ENCODE data around the gene RAPGEF4. TPM values are rescaled to one million over a fixed set of nuclear protein-coding genes. Genes with fewer than 3 reads are reported as not detected.

RAPGEF4 gene
- total and polyA plus RNA-seq, 9 of the 15 experiments (the other 6 are each of a cell fraction or from before 2014, with no cell fraction given): 0.04 to 0.33 (median 0.13) TPM; not detected in 6

DNA sequence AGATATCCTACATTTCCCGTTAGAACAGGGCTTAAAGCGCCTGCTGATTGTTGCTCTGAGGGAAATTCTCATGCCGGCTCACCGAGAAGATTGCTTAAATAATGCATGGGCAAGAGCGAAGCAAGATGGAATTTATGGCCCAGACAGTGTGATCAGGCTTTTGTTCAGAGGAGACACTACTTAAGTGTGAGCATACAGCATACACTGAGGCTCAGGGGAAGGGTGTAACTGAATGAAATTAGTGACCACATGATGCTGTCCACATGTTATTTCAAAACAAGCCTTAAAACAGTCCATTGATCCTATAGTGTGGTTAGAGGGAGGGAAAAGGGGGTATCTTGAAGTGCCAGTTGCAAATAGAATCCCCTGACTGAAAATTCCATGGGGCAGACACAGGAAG, 125.5 kb downstream of the RAPGEF4 start (continued):
- TF ChIP-seq, protein P1, sequence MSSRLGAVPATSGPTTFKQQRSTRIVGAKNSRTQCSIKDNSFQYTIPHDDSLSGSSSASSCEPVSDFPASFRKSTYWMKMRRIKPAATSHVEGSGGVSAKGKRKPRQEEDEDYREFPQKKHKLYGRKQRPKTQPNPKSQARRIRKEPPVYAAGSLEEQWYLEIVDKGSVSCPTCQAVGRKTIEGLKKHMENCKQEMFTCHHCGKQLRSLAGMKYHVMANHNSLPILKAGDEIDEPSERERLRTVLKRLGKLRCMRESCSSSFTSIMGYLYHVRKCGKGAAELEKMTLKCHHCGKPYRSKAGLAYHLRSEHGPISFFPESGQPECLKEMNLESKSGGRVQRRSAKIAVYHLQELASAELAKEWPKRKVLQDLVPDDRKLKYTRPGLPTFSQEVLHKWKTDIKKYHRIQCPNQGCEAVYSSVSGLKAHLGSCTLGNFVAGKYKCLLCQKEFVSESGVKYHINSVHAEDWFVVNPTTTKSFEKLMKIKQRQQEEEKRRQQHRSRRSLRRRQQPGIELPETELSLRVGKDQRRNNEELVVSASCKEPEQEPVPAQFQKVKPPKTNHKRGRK (tag; IDR thresholded peaks at IDR 0.05): no peak
- no peak for TF ChIP-seq STAT5A (IDR thresholded peaks at IDR 0.05; ENCODE audit: borderline replicate concordance, low read length)

DNA sequence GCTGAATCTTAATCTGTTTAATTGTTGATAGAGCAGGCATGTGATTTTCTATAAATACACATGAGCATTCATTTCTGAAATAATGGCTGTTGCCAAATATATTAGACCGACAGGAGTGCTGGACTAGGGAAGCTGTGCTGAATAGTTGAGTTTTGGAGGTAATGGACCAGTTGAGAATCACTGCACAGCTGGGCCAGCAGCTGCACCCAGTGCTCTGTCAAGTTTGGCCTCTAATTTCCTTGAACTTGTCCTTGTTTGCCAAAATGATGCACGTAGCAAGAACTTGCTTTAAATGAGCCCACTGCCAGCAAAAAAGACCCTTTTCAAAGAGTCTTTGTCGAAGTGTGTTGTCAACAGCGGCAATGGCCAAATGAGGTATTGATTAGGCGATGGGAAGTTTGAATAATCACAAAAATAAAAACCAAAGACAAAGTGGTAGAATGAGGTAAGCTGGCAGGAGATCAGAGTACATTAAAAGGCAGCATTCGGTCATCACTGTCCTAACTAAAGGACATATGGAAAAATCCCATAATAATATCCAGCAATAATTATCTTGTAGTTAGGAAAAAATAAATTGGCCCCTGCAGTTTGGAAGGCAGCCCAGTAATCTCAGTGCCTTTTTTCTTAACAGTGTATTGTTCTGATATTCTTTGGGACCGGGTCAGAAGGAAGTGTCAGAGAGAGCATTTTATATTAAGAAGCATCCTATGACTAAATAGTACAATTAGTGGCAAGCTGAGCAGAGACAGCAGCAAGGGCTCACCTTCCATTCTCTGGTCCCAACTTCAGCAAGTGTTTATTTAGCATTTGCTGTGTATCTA, 126.2 kb downstream of the RAPGEF4 start:
- in situ Hi-C loops (cut with MboI): no loop called here
- Histone ChIP-seq H3K27me3 (ENCODE audit: control insufficient read depth in 2 of 2, insufficient read depth in 2 of 2, low read length in 2 of 2) (no peaks in the 10 kb centered on the region; a peak in 2 of 5 replicates), H3K9ac (ENCODE audit: insufficient read depth in 1 of 2, low read depth in 2 of 2, low read length in 2 of 2) (no peak overlapping the region), H3K4me3 (no peak overlapping the region), H3K27ac (ENCODE audit: extremely low read depth, low read depth, low read length) (no peak overlapping the region), H2AFZ (ENCODE audit: low read depth, low read length) (no peak overlapping the region), H3K9me3 (replicated peaks; ENCODE audit: control insufficient read depth, insufficient read depth, low read depth, low read length) (no peaks in the 10 kb centered on the region), H3K9me1 (ENCODE audit: control insufficient read depth, insufficient read depth, low read length) (no peaks in the 10 kb centered on the region), H3K4me1 (replicated peaks in 1 of 2; ENCODE audit: control insufficient read depth in 2 of 2, insufficient read depth in 2 of 2, low read length in 2 of 2) (no peaks in the 10 kb centered on the region), H3K4me2 (ENCODE audit: insufficient read depth, low read length) (no peak overlapping the region), H3K36me3 (ENCODE audit: control insufficient read depth, insufficient read depth, low read length) (no peaks in the 10 kb centered on the region), H4K20me1 (replicated peaks; ENCODE audit: control insufficient read depth, insufficient read depth, low read length) (no peaks in the 10 kb centered on the region), H3K79me2 (ENCODE audit: control insufficient read depth, insufficient read depth, low read length) (no peaks in the 10 kb centered on the region)
- ATAC-seq (no peak), DNase-seq (ENCODE audit: extremely low read depth in 1 of 4, low spot score in 3 of 4) (no peak), FAIRE-seq (no peak)
- POLR2A ChIA-PET: no interaction called here
- no TSS peak for BruUV-seq (replicated peaks)
- CTCF ChIA-PET (ENCODE audit: low intra/inter-chr PET ratio): no interaction called here
- WGBS (ENCODE audit: insufficient coverage, low coverage, missing lambda C conversion rate): under 1% methylated on average over 7 of the region's 7 CpGs
- intact Hi-C loops (cut with micrococcal nuclease): loop anchor here (5.0 kb wide), 1 partner anchor 1485 kb away; no protein-coding TSS in a partner anchor
- TF ChIP-seq KDM1A (IDR thresholded peaks at IDR 0.05) (no peak), ZNF175 (CRISPR knock-in tag; IDR thresholded peaks at IDR 0.05; ENCODE audit: low read depth) (no peak), SAFB (IDR thresholded peaks at IDR 0.05; ENCODE audit: borderline replicate concordance, low read depth, low read length) (no peak), SP2 (IDR thresholded peaks at IDR 0.05; ENCODE audit: extremely low read depth, low read depth, low read length, poor library complexity, severe bottlenecking) (no peak), EZH2 (IDR thresholded peaks at IDR 0.05; ENCODE audit: borderline replicate concordance, low read depth, low read length) (no peak), YBX1 (IDR thresholded peaks at IDR 0.05) (no peak), NEUROD1 (IDR thresholded peaks at IDR 0.05; ENCODE audit: borderline replicate concordance, low read depth, low read length, partially characterized antibody) (no peak), DNMT1 (IDR thresholded peaks at IDR 0.05) (no peak), FOXJ3 (CRISPR knock-in tag; IDR thresholded peaks at IDR 0.05) (no peak)
- TF ChIP-seq, protein P2, sequence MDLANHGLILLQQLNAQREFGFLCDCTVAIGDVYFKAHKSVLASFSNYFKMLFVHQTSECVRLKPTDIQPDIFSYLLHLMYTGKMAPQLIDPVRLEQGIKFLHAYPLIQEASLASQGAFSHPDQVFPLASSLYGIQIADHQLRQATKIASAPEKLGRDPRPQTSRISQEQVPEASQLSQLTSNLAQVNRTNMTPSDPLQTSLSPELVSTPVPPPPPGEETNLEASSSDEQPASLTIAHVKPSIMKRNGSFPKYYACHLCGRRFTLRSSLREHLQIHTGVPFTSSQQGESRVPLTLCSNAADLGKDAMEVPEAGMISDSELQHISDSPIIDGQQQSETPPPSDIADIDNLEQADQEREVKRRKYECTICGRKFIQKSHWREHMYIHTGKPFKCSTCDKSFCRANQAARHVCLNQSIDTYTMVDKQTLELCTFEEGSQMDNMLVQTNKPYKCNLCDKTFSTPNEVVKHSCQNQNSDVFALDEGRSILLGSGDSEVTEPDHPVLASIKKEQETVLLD (IDR thresholded peaks at IDR 0.05): no peak
- TF ChIP-seq, protein P3, sequence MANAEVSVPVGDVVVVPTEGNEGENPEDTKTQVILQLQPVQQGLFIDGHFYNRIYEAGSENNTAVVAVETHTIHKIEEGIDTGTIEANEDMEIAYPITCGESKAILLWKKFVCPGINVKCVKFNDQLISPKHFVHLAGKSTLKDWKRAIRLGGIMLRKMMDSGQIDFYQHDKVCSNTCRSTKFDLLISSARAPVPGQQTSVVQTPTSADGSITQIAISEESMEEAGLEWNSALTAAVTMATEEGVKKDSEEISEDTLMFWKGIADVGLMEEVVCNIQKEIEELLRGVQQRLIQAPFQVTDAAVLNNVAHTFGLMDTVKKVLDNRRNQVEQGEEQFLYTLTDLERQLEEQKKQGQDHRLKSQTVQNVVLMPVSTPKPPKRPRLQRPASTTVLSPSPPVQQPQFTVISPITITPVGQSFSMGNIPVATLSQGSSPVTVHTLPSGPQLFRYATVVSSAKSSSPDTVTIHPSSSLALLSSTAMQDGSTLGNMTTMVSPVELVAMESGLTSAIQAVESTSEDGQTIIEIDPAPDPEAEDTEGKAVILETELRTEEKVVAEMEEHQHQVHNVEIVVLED (CRISPR knock-in tag; IDR thresholded peaks at IDR 0.05): no peak
- TF ChIP-seq, protein P4, sequence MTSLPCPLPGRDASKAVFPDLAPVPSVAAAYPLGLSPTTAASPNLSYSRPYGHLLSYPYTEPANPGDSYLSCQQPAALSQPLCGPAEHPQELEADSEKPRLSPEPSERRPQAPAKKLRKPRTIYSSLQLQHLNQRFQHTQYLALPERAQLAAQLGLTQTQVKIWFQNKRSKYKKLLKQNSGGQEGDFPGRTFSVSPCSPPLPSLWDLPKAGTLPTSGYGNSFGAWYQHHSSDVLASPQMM (CRISPR knock-in tag; IDR thresholded peaks at IDR 0.05): no peak

Measured in K562 (cell line).